Mucosa of rectum (tissue), 2 donors: Measurements from ENCODE around the gene TLR9.

Experiments used
- H3K27ac ChIP-seq, 2 donors: one replicate each; pipeline ENCODE4 v1.7.0; 2013; ENCODE audit warnings: inconsistent platforms in 2 of 2, low read depth in 2 of 2, low read length in 2 of 2
- H3K27me3 ChIP-seq, 2 donors: one replicate each; pipeline ENCODE4 v1.7.0; 2013; ENCODE audit warnings: low read length in 2 of 2; ENCODE audit not compliant: control insufficient read depth in 2 of 2, insufficient read depth in 2 of 2
- H3K36me3 ChIP-seq, 2 donors: one replicate each; pipeline ENCODE4 v1.7.0; 2013; ENCODE audit warnings: low read length in 2 of 2; ENCODE audit not compliant: control insufficient read depth in 2 of 2, insufficient read depth in 2 of 2
- H3K4me1 ChIP-seq, 2 donors: one replicate each; pipeline ENCODE4 v1.7.0; 2013; ENCODE audit warnings: low read length in 2 of 2, mild to moderate bottlenecking in 1 of 2; ENCODE audit not compliant: control insufficient read depth in 2 of 2, insufficient read depth in 2 of 2
- H3K4me3 ChIP-seq, 2 donors: one replicate each; pipeline ENCODE4 v1.7.0; 2013; ENCODE audit warnings: low read length in 2 of 2
- H3K9ac ChIP-seq, 2 donors: one replicate each; pipeline ENCODE4 v1.7.0; 2013; ENCODE audit warnings: low read length in 2 of 2, low read depth in 1 of 2, mild to moderate bottlenecking in 1 of 2
- H3K9me3 ChIP-seq, 2 donors: one replicate each; pipeline ENCODE4 v1.7.0; 2013; ENCODE audit warnings: low read length in 2 of 2; ENCODE audit not compliant: control insufficient read depth in 2 of 2
- donor health status: healthy.
- donor health status: Normal muscosa, but diverticular disease.

TLR9 gene

DNA sequence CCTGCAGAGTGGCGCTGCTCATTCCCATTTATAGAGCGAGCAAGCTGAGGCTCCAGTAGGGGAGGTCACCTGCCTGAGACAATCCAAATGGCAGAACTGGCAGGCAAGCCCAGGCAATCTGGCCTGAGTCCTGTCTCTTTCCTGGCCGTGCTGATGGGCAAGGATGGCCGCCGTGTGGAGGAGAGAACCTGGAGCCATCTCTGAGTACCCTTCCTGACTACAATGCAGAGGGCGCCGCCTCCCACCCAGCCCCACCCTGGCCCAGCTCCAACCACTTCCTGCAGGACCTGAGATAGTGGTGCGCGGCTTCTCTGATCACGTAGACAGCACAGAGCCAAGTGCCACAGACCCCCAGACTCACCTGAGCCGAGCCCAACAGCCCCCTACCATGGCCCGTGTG is 7.0 kb downstream of the TLR9 start:
- Histone ChIP-seq H3K27me3 (no peaks in the 10 kb centered on the region), H3K4me3 (no peak overlapping the region), H3K9ac (no peak overlapping the region), H3K9me3 (no peaks in the 10 kb centered on the region), H3K4me1 (peaks cover 30 to 32% of the 10 kb centered on the region in 2 donors), H3K36me3 (peaks cover 18 to 19% of the 10 kb centered on the region in 2 donors), H3K27ac (peak overlapping the region; percentile 88 to 93)

DNA sequence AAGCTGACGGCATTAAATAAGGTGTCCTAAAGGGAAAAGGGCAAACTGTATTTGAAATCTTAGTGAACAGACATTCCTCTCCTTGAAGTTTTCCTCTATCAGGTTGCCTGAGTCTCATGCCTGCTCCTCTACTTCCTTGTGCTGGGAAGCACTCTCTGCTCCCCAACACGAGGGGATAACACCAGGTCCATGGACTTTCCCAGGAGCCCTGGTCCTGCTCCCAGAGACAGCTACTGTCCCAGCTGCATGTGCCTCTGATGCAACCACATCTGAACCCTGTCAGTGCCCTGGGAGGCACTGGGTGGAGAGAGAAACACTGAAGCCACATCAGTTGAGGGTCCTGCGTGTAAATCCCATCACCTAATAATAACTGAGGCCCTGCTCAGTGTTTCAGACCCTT is 7.4 kb downstream of the TLR9 start:
- H3K36me3 ChIP-seq: peaks cover 21 to 22% of the 10 kb centered on the region in 2 donors
- H3K4me1 ChIP-seq: peaks cover 30 to 32% of the 10 kb centered on the region in 2 donors
- H3K27me3 ChIP-seq: no peaks in the 10 kb centered on the region
- no peak overlapping the region for H3K4me3 ChIP-seq
- no peaks in the 10 kb centered on the region for H3K9me3 ChIP-seq
- H3K27ac ChIP-seq: peak overlapping the region; percentile 88 to 93
- no peak overlapping the region for H3K9ac ChIP-seq

DNA sequence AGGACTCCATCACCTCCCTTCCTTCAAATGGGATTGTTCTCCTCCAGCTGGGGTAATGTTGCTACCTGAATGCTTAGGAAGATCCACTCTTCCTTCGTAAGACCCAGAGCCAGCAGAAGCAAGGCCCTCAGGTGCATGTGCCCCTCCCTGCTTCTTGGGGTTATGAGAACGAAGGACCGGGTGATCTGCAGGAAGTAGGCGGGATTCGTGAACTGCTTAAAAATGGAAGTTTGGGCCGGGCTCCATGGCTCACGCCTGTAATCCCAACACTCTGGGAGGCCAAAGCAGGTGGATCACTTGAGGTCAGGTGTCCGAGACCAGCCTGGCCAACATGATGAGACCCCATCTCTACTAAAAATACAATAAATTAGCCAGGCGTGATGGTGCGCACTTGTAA is 8.0 kb downstream of the TLR9 start:
- H3K9me3 ChIP-seq: no peaks in the 10 kb centered on the region
- H3K27me3 ChIP-seq: no peaks in the 10 kb centered on the region
- peak overlapping the region; percentile 44 to 58 for H3K9ac ChIP-seq
- H3K36me3 ChIP-seq: peaks cover 25 to 27% of the 10 kb centered on the region in 2 donors
- H3K27ac ChIP-seq: peak overlapping the region; percentile 88 to 93
- peaks cover 30 to 32% of the 10 kb centered on the region in 2 donors for H3K4me1 ChIP-seq
- H3K4me3 ChIP-seq: peak overlapping the region; percentile 25 to 57

DNA sequence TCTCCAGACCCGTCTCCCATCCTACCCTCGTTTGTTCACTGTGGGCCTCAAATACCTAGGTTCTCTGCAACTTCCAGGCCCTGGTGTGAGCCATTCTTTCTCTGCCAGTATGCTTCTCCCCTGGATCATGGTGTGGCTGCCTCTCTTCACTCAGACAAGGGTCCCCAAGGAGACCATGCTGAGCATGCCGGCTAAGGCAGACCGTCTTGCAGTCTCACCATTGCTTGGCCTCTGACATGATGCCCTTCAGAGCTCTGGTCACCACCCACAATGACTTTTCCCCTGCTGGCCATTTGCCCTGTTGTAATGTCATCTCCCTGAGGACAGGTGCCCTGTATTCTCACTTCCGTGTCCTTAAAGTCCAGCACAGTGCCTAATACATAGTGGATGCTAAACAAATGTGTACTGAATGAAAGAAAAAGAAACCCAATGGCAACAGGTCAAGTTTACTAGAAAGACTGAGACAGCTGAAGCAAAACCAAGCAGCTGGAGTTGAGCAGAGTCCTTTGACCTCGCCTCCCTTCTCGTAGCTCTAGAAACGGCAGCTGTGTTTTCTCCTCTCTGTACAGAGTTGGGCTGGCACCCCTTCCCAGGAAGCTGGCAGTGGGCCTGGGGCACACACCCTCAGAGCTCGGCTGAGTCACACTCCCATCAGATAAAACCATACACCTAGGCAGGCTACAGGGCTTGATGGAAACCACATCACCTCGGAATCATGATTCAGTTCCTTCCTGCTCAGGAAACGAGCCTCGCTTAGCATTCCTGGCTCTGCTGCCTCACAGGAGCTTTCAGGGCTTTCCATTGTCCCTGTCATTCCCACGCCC is 8.6 kb downstream of the TLR9 start:
- Histone ChIP-seq H3K4me3 (peak overlapping the region; percentile 25 to 57), H3K9me3 (no peaks in the 10 kb centered on the region), H3K4me1 (peaks cover 30 to 32% of the 10 kb centered on the region in 2 donors), H3K27me3 (no peaks in the 10 kb centered on the region), H3K27ac (peak overlapping the region; percentile 88 to 93), H3K9ac (peak overlapping the region; percentile 44 to 58), H3K36me3 (peaks cover 29 to 33% of the 10 kb centered on the region in 2 donors)

DNA sequence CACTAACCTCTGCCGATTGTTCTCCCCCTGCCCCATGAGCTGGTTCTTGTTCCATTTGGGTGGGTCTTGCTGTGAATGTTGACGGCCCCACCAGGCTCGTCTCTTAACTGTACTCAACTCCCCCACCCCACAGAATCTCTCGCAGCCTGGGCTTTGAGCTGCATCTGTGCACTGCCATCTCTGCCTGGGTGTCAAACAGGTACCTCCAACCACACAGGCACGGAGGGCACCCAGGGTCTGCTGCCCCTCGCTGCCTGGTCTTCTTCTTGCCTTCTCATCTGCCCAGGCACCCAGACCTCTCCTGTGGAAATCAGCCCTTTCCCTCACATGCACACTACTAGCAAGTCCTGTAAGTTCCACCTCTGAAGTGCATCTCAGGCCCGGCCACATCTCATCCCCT is 10.1 kb downstream of the TLR9 start:
- no peak overlapping the region for H3K27ac ChIP-seq

DNA sequence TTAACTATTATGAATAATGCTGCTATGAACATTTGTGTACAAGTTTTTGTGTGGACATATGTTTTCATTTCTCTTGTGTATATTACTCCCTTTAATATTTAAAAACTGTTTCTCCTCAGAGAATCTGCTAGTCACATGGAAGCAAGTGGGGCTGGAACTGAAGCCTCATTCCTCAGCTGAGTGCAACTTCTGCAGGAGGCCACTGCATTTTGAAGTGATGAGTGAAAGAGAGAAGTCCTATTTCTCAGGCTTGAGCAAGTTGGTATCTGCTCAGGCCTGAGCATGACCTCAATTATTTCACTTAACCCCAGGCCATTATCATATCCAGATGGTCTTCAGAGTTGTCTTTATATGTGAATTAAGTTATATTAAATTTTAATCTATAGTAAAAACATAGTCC is 11.5 kb downstream of the TLR9 start:
- no peak overlapping the region for H3K27ac ChIP-seq
- H3K36me3 ChIP-seq: peaks cover 43 to 58% of the 10 kb centered on the region in 2 donors
- no peak overlapping the region for H3K4me3 ChIP-seq
- no peaks in the 10 kb centered on the region for H3K9me3 ChIP-seq
- no peak overlapping the region for H3K9ac ChIP-seq
- H3K4me1 ChIP-seq: peaks cover 27% of the 10 kb centered on the region in 2 donors
- no peaks in the 10 kb centered on the region for H3K27me3 ChIP-seq

More for the DNA sequence above, 10.1 kb downstream of the TLR9 start:
- H3K4me3 ChIP-seq: no peak overlapping the region
- H3K4me1 ChIP-seq: peaks cover 30 to 32% of the 10 kb centered on the region in 2 donors
- H3K27me3 ChIP-seq: no peaks in the 10 kb centered on the region
- H3K9me3 ChIP-seq: no peaks in the 10 kb centered on the region
- H3K36me3 ChIP-seq: peaks cover 35 to 47% of the 10 kb centered on the region in 2 donors
- no peak overlapping the region for H3K9ac ChIP-seq

DNA sequence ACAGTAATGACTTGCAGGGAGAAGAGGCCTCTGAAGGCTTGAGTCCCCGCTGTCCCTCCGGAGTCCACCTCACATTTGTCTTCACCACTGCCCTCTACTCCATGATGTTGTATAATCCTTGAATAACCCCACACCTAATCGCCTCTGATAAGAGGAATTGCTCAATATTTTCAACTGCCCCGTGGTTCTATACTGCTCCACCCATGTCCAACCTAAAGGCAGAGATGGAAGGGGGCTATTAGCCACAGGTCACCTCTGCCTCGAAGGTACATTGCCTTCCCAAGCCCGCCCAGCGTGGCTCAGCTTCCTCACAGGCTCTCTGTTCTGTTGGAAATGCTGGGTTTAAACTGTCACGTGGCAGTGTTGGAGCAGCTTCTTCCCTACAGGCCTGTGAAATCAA is 12.4 kb downstream of the TLR9 start:
- no peak overlapping the region for H3K9ac ChIP-seq
- H3K9me3 ChIP-seq: no peaks in the 10 kb centered on the region
- H3K27me3 ChIP-seq: no peaks in the 10 kb centered on the region
- H3K4me3 ChIP-seq: no peak overlapping the region
- peaks cover 52 to 67% of the 10 kb centered on the region in 2 donors for H3K36me3 ChIP-seq
- H3K27ac ChIP-seq: no peak overlapping the region
- peaks cover 18 to 20% of the 10 kb centered on the region in 2 donors for H3K4me1 ChIP-seq

DNA sequence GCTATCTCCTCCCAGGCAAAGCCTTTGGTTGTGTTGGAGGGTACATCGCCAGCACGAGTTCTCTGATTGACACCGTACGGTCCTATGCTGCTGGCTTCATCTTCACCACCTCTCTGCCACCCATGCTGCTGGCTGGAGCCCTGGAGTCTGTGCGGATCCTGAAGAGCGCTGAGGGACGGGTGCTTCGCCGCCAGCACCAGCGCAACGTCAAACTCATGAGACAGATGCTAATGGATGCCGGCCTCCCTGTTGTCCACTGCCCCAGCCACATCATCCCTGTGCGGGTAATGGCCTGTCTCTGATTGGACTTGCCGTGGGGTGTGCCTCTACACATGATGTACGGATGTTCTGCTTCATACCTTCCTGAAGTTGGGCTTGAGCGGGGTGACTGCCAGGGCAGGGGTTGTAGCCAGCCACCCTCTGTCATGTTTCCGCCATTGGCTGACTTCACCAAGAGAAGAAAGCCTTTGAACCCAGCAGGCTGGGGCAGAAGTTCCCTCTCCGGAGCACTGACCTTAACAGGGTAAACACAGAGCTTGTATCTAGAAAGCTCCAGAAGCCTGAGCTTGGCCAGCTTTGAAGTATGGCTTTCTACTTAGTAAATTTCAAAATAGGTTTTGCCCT is 14.1 kb downstream of the TLR9 start:
- Histone ChIP-seq H3K9ac (no peak overlapping the region), H3K36me3 (peaks cover 62 to 78% of the 10 kb centered on the region in 2 donors)

DNA sequence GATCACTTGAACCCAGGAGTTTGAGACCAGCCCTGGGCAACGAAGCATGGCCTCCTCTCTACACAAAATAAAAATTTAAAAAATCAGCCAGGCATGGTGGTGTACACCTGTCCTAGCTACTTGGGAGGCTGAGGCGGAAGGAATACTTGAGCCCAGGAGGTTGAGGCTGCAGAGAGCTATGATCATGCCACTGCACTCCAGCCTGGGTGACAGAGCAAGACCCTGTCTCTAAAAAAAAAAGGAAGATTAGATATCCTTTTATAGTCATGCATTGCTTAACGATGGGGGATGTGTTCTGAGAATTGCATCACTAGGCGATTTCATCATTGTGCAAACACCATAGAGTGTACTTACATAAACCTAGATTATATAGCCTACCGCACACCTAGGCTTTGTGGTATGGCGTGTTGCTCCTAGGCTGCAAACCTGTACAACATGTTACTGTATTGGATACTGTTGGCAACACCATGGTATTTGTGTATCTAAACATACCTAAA is 14.8 kb downstream of the TLR9 start:
- Histone ChIP-seq H3K4me1 (no peaks in the 10 kb centered on the region), H3K9ac (no peak overlapping the region), H3K36me3 (peaks cover 70 to 86% of the 10 kb centered on the region in 2 donors), H3K9me3 (no peaks in the 10 kb centered on the region), H3K27ac (peak overlapping the region in 1 of 2 donors; percentile 5), H3K27me3 (no peaks in the 10 kb centered on the region), H3K4me3 (no peak overlapping the region)

More for the DNA sequence above, 14.1 kb downstream of the TLR9 start:
- H3K4me1 ChIP-seq: peaks cover 2 to 3% of the 10 kb centered on the region in 2 donors
- H3K4me3 ChIP-seq: no peak overlapping the region
- peak overlapping the region; percentile 5 to 32 for H3K27ac ChIP-seq
- H3K9me3 ChIP-seq: no peaks in the 10 kb centered on the region
- no peaks in the 10 kb centered on the region for H3K27me3 ChIP-seq

DNA sequence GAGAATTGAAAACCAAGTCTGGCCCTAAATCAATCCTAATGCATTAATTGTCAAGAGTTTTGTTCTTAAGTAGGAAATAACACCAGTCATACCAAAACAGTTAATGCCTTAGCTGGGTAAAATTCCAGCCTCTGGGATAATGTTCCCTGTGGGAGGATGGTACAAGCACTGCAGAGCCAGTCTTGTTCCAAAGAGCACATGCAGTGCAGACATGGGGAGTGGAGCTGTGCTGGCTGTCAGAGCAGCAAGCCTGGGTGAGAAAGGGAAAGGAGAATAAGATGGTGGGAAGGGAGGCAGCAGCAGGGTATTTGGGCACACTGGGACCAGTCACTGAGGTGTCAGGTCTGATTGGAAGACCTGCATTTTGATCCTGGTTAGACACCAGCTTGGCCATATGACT is 15.4 kb downstream of the TLR9 start:
- no peak overlapping the region for H3K27ac ChIP-seq
- H3K9me3 ChIP-seq: no peaks in the 10 kb centered on the region
- no peak overlapping the region for H3K4me3 ChIP-seq
- no peaks in the 10 kb centered on the region for H3K4me1 ChIP-seq
- no peak overlapping the region for H3K9ac ChIP-seq
- H3K27me3 ChIP-seq: no peaks in the 10 kb centered on the region
- peaks cover 70 to 87% of the 10 kb centered on the region in 2 donors for H3K36me3 ChIP-seq
